ENCODE data around the gene PHC3. TPM values are rescaled to one million over a fixed set of nuclear protein-coding genes. Genes with fewer than 3 reads are reported as not detected.

The PHC3 gene
- total RNA-seq, 6 experiments from 2014 or later, result 38.8 to 61.3 (median 55.7) TPM

GRCh38 chr3:170180079-170180907 is 1.2 kb downstream of the PHC3 start:
- DNase-seq, result peak; percentile 23
- Mint-ChIP-seq H3K27me3 (ENCODE audit: insufficient read depth) (peaks cover 1% of the 10 kb centered on the region; the same call in 1 of the 2 replicates), H3K9me3 (no peaks in the 10 kb centered on the region), H3K27ac (peak overlapping the region; percentile 100), H3K4me1 (ENCODE audit: low read depth) (peaks cover 22% of the 10 kb centered on the region), H3K36me3 (ENCODE audit: low read depth) (peaks cover 33% of the 10 kb centered on the region), H3K4me3 (peak overlapping the region; percentile 99)
- TF ChIP-seq CTCF (IDR thresholded peaks at IDR 0.05), result no peak

DNA sequence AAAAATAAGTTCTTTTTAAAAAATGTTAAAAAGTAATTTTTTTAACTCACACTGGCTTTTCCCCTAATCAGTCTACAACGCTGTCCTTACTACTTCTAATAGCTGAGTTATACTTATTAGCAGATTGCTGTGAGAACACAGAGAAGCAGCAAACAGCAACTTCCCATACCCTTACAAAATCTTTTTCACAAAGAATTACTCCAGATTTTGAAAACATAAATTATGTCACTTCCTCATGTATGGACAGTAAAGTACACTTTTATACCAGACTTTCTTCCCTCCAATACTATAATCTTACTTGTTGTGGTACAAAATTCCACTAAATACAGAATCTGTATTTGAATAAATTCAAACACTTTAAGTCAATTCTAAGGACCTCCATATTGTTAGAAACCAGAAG is 2.1 kb downstream of the PHC3 start:
- DNase-seq, result no peak
- Mint-ChIP-seq H3K9me3 (no peaks in the 10 kb centered on the region), H3K27me3 (ENCODE audit: insufficient read depth) (peaks cover 2% of the 10 kb centered on the region; the same call in 1 of the 2 replicates), H3K4me1 (ENCODE audit: low read depth) (peaks cover 22% of the 10 kb centered on the region), H3K36me3 (ENCODE audit: low read depth) (peaks cover 39% of the 10 kb centered on the region), H3K27ac (peak overlapping the region; percentile 100), H3K4me3 (peak overlapping the region; percentile 99)
- TF ChIP-seq CTCF (IDR thresholded peaks at IDR 0.05), result no peak

GRCh38 chr3:170178651-170179050 is 2.9 kb downstream of the PHC3 start:
- Mint-ChIP-seq H3K4me3 (peak overlapping the region; percentile 47), H3K4me1 (ENCODE audit: low read depth) (peaks cover 22% of the 10 kb centered on the region), H3K9me3 (no peaks in the 10 kb centered on the region), H3K27me3 (ENCODE audit: insufficient read depth) (peaks cover 2% of the 10 kb centered on the region; the same call in 1 of the 2 replicates), H3K36me3 (ENCODE audit: low read depth) (peaks cover 42% of the 10 kb centered on the region), H3K27ac (no peak overlapping the region; the same call in 1 of the 2 replicates)
- DNase-seq, result no peak
- TF ChIP-seq CTCF (IDR thresholded peaks at IDR 0.05), result no peak

DNA sequence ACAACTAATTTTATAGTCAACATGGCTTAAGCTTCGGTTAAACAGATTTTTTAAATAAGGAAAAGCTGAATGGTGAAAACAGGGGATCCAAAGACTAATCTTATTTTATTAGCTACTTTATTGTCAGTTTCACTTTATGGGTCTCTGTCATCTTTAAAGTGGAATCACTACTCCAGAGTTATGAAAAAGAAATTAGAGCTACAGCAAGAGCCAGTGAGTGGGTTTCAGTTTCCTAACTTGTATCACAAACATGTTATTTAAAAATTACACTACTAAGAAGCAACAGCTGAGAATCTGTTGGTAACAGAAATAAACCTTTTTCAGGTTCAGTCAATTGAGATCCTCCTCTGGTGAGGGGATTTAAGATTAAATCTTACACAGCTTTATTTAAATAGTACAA is 10.0 kb downstream of the PHC3 start:
- no peak for DNase-seq
- peaks cover 2% of the 10 kb centered on the region; the same call in 1 of the 2 replicates for H3K27me3 Mint-ChIP-seq (ENCODE audit: insufficient read depth)

GRCh38 chr3:170164717-170165116 is 16.8 kb downstream of the PHC3 start:
- Mint-ChIP-seq H3K9me3 (no peaks in the 10 kb centered on the region), H3K4me3 (no peak overlapping the region), H3K27me3 (ENCODE audit: insufficient read depth) (no peaks in the 10 kb centered on the region; the same call in 1 of the 2 replicates), H3K36me3 (ENCODE audit: low read depth) (peaks cover 61% of the 10 kb centered on the region), H3K27ac (no peak overlapping the region; the same call in 1 of the 2 replicates), H3K4me1 (ENCODE audit: low read depth) (peaks cover 35% of the 10 kb centered on the region)
- DNase-seq, result no peak
- TF ChIP-seq CTCF (IDR thresholded peaks at IDR 0.05), result no peak

More for the DNA sequence above, 10.0 kb downstream of the PHC3 start:
- Mint-ChIP-seq H3K27ac (peak overlapping the region; percentile 40; the same call in 1 of the 2 replicates), H3K4me3 (no peak overlapping the region), H3K36me3 (ENCODE audit: low read depth) (peaks cover 40% of the 10 kb centered on the region), H3K4me1 (ENCODE audit: low read depth) (0 out of 2 replicates have a peak, but pooled peaks cover 6% of the 10 kb centered on the region), H3K9me3 (no peaks in the 10 kb centered on the region)
- TF ChIP-seq CTCF (IDR thresholded peaks at IDR 0.05), result no peak
